ENCODE measurements around the gene STK10. TPM values are rescaled to one million over a fixed set of nuclear protein-coding genes. Genes with fewer than 3 reads are reported as not detected.
A peak's percentile ranks its signal among the peaks of the same experiment; 100 is the strongest.

The STK10 gene
- total RNA-seq, 2 donors from 2014 or later, result 140 to 158 TPM

DNA sequence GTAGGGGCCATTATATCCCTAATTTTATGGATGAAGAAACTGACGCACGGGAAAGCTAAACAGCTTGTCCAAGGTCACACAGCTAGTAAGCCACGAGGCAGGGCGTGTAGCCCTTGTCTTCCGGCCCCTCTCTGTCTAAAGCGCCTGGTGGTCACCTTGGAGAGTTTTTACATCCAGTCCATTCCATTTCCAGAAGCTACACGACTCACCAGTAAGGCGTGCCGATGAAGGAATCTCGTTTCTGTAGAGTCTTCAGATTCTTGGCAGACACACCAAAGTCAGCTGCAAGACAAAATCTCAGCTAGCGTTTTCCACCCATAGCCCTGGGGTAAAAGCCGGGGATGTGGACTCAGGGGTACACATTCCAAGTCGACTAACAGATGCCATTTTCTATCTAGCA, 80.5 kb downstream of the STK10 start:
- no peaks in the 10 kb centered on the region for H3K27me3 Mint-ChIP-seq
- H3K27ac Mint-ChIP-seq, result no peak overlapping the region
- peaks cover 20% of the 10 kb centered on the region for H3K4me1 Mint-ChIP-seq
- no peak for ATAC-seq (replicated peaks)
- peaks cover 81% of the 10 kb centered on the region for H3K36me3 Mint-ChIP-seq (ENCODE audit: low read depth)
- no peaks in the 10 kb centered on the region for H3K9me3 Mint-ChIP-seq
- H3K4me3 Mint-ChIP-seq, result peak overlapping the region; percentile 23

DNA sequence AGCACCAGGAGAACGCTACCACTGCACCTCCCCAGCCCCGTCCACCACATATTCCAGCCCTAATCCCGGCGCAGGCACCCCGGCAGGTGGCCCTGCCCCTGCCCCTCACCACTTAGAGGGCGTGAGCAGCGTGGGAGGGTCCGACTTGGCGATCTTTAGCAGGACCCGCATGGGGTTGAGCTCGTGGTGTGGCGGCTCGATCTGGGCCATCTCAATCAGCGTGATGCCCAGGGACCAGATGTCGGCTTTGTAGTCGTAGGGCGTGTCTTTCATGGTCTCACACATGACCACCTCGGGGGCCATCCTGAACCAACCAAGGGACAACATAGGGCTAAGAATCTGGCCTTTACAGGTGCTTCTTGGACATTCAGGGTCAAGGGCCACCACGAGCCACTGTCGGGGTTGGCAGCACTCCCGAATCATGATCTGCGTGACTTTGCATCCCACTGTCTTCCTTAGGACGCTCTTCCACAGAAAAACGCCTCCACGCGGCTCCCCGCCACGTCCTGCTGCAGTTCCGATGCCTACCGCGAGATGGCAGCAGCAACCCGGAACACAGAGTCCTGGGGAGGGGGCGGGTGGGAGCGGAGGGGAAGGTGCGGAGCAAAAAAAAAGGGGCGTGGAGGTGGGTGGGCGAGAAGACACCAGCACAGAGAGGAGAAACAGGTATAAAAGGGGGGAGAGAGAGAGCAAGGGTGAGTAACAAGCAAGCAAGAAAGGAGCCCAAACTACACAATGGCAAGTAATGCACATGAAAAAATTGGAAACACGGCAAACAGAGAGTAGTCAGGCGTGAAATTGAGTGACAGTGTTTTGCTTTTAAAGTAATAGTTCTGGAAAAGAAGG, 81.3 kb downstream of the STK10 start:
- ATAC-seq (replicated peaks), result no peak
- peaks cover 81% of the 10 kb centered on the region for H3K36me3 Mint-ChIP-seq (ENCODE audit: low read depth)
- no peaks in the 10 kb centered on the region for H3K27me3 Mint-ChIP-seq
- peak overlapping the region; percentile 23 for H3K4me3 Mint-ChIP-seq
- peaks cover 28% of the 10 kb centered on the region for H3K4me1 Mint-ChIP-seq
- H3K9me3 Mint-ChIP-seq, result no peaks in the 10 kb centered on the region
- H3K27ac Mint-ChIP-seq, result peak overlapping the region; percentile 71

DNA sequence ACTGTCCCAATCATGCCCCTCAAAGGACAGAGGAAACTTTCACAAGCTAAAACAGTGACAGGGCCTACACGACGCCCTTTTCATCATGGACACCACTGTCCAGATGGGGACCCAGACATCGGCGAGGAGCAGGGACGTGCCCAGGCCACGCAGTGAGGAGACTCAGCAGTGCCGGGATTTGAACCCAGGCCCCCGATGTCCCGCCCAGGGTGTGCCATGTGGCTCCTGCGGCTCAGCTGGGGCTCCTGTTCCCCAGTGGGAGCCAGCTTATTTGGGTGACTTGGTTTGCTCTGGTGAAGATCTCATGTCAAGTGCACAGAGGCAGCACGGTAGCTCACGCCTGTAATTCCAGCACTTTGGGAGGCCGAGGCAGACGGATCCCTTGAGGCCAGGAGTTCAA, 82.2 kb downstream of the STK10 start:
- H3K27ac Mint-ChIP-seq, result peak overlapping the region; percentile 78
- no peaks in the 10 kb centered on the region for H3K27me3 Mint-ChIP-seq
- no peak for ATAC-seq (replicated peaks)
- H3K36me3 Mint-ChIP-seq (ENCODE audit: low read depth), result peaks cover 83% of the 10 kb centered on the region
- H3K4me3 Mint-ChIP-seq, result no peak overlapping the region
- H3K9me3 Mint-ChIP-seq, result no peaks in the 10 kb centered on the region
- peaks cover 32% of the 10 kb centered on the region for H3K4me1 Mint-ChIP-seq

DNA sequence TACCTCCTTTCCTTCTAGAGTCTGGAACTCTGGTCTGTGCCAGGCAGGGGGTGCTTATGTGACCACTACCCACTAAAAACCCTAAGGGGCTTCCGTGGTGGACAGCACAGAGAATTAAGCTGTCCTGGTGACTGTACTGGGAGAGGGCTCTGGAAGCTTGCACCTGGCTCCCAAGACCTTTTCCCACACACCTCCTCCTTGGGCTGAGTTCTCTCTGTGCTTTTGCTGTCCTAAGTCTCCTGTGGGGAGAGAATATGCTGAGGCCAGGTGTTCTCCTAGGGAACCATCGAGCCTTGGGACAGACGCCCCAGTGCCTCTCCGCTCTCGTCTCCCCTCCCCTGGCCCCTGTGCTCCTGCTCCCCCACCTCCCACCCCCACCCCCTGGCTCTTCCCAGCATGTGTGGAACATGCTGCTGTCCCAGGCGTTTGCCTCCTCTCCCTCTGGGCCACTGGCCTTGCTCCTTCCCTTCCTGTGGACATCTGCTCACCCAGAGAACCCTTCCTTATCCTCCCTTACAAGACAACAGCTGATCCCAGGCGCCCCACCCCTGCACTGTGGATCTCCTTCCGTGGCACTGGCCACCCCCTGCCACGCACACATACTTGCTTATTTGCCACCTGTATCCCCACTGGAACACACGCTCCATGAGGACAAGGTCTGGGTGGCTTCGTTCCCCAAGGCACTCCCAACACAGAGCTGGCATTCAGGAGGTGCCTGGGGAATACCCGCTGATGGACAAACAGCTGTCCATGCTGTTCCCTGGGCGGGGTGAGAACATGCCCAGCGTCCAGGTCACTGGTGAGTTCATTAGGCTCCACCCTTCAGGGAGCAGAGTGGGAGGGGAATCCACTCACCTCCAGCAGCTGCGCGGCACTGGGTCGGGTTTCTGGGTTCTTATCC, 83.0 kb downstream of the STK10 start:
- peak overlapping the region; percentile 78 for H3K27ac Mint-ChIP-seq
- H3K27me3 Mint-ChIP-seq, result no peaks in the 10 kb centered on the region

DNA sequence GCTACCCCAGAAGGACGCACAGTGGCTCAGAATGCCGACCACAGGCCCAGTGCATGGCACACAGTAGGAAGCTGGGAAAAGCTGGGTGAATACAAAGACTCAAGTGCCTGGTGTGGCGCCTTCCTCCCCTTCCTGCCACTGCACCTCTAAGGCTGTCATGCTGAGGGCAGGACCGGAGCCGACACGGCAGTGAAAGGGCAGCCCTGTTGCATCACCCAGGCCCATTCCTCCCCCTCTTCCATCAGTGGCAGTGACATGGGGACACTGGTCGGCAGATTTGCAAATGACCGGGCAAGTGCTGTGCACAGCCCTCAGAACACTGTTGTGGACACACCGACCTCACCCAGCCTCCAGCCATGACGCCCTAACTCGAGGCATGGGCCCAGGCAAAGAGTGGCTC, 84.0 kb downstream of the STK10 start:
- no peak for ATAC-seq (replicated peaks)
- no peaks in the 10 kb centered on the region for H3K27me3 Mint-ChIP-seq
- peaks cover 82% of the 10 kb centered on the region for H3K36me3 Mint-ChIP-seq (ENCODE audit: low read depth)
- H3K27ac Mint-ChIP-seq, result no peak overlapping the region
- no peaks in the 10 kb centered on the region for H3K9me3 Mint-ChIP-seq
- H3K4me3 Mint-ChIP-seq, result no peak overlapping the region
- peaks cover 19% of the 10 kb centered on the region for H3K4me1 Mint-ChIP-seq

More for the DNA sequence above, 83.0 kb downstream of the STK10 start:
- Mint-ChIP-seq H3K9me3 (no peaks in the 10 kb centered on the region), H3K4me3 (no peak overlapping the region), H3K36me3 (ENCODE audit: low read depth) (peaks cover 85% of the 10 kb centered on the region), H3K4me1 (peaks cover 27% of the 10 kb centered on the region)
- no peak for ATAC-seq (replicated peaks)

DNA sequence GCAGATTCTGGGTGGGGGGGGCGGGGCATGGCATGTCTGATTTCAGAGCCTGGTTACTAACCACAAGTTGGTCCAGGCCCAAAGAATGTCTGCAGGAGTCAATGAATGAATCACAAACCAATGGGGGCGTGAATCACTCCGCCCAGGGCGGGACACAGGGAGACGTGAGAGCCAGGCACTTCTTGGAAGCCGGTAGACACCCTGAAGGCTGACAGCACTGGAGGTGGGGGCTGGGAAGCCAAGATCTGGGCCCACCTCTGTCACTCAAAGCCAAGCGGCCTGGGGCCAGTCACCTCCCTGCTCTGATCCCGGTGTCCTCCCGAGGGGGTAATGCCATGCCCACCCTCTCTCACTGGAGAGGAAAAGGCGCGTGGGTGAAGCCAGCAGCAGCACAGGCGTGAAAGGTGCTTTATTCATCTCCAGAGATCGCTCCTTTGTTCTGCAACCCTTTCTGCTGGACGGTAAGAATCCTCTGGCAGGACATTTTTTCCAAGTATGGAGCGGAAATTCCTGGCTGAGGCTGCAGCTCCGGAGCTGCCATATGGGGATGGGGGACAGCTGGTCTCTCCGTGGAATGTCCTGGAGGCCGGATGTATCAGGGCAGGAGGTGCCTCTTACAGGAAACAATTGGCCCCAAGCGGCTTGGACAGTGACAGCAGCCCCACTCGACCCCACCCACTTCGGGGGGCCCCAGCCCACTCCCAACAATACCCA, 85.0 kb downstream of the STK10 start:
- Mint-ChIP-seq H3K27ac (peak overlapping the region; percentile 27), H3K9me3 (no peaks in the 10 kb centered on the region), H3K4me3 (peak overlapping the region; percentile 17), H3K4me1 (peaks cover 27% of the 10 kb centered on the region), H3K36me3 (ENCODE audit: low read depth) (peaks cover 91% of the 10 kb centered on the region), H3K27me3 (no peaks in the 10 kb centered on the region)
- ATAC-seq (replicated peaks), result peak; percentile 88

DNA sequence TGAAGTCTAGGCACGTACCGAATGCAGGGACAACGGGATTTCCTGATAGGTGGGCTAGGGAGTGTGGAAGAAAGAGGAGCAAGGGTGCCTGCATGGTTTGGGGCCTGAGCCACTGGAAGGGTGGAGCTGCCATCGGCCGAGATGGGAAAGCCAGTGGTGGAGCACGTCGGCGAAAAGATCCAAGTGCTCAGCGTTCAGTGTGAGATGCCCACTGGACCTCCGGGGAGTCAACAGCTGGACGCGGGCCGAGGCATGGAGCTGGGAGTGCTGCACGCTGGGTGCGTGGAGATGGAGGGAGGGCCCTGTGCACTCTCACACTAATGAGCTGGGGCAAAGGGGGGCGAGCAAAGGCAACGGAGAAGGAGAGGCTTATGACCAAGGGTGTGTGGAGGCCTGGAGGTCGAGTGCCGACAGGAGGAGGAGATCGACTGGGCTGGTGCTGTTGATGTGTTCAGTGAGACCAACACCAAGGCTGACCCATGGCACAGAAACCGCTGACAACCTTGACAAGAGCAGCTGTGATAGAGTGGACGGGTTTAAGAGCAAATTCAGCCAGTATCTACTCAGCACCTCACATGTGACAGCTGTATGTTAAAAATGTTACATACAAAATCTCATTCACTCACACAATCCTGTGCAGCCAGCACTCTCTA, 85.7 kb downstream of the STK10 start:
- Mint-ChIP-seq H3K27ac (peak overlapping the region; percentile 78), H3K9me3 (no peaks in the 10 kb centered on the region), H3K4me3 (no peak overlapping the region), H3K4me1 (peaks cover 32% of the 10 kb centered on the region), H3K36me3 (ENCODE audit: low read depth) (peaks cover 93% of the 10 kb centered on the region), H3K27me3 (no peaks in the 10 kb centered on the region)
- ATAC-seq (replicated peaks), result no peak

DNA sequence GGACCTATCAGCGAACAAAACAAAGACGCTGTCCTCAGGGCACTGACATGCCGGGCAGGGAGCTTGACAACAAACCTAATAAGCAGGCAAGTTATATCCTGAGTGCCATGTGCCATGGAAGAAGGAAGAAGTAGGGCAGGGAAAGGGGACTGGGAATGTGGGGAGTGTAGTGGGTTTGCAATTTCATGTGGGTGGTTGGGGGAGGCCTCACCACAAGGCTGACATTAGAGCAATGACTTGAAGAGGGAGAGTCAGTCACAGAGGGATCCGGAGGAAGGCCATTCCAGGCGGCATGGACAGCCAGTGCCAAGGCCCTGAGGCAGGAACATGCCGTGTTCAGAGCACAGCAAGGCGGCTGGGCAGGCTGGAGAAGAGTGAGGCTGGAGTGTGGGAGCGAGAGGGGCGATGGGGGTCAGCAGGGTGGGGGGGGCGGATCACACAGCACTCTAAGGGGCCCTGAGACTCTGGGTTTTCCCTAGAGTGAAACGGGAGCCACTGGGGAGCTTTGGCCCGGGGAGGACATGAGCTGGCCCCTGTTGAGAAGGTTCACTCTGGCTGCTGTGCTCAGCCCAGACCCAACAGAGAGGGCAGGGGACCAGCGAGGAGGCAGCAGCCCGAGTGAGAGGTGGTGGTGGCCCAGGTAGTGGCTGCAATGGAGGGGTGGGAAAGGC, 86.3 kb downstream of the STK10 start:
- Mint-ChIP-seq H3K36me3 (ENCODE audit: low read depth) (peaks cover 90% of the 10 kb centered on the region), H3K4me3 (no peak overlapping the region), H3K4me1 (peaks cover 27% of the 10 kb centered on the region), H3K27ac (peak overlapping the region; percentile 78), H3K27me3 (no peaks in the 10 kb centered on the region), H3K9me3 (no peaks in the 10 kb centered on the region)
- ATAC-seq (replicated peaks), result no peak

DNA sequence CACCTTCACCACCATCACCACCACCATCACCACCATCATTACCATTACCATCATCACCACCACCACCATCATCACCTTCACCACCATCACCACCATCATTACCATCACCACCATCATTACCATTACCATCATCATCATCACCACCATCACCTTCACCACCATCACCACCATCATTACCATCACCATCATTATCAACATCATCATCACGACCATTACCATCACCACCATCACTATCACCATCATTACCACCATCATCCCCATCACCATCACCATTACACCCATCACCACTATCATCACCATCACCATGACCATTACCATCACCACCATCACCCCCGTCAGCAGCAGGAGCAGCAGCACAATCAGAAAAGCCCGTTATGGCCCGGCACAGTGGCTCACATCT, 89.1 kb downstream of the STK10 start:
- Mint-ChIP-seq H3K27ac (peak overlapping the region; percentile 37), H3K4me3 (no peak overlapping the region), H3K27me3 (no peaks in the 10 kb centered on the region), H3K36me3 (ENCODE audit: low read depth) (peaks cover 93% of the 10 kb centered on the region), H3K9me3 (no peaks in the 10 kb centered on the region), H3K4me1 (peaks cover 27% of the 10 kb centered on the region)
- no peak for ATAC-seq (replicated peaks)

DNA sequence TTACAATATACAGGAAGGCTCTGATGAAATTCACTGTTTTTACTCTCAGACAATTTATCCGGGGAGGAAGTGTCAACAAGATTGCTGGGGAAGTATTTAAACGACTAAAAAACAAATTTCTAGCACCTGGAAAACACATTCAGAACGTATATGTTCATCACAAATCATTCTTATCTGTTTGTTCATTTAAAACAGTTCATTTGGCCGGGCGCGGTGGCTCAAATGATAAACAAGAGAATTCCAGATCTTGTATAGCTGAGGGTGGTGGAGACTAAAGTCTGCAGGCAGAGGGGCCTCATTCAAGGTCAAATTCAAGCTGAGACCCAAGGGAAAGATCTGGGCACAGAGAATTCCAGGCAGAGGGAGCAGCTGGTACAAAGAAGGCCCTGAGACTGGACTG, 90.0 kb downstream of the STK10 start:
- Mint-ChIP-seq H3K4me3 (no peak overlapping the region), H3K27ac (peak overlapping the region; percentile 37), H3K9me3 (no peaks in the 10 kb centered on the region), H3K27me3 (no peaks in the 10 kb centered on the region), H3K36me3 (ENCODE audit: low read depth) (peaks cover 93% of the 10 kb centered on the region), H3K4me1 (peaks cover 27% of the 10 kb centered on the region)
- no peak for ATAC-seq (replicated peaks)

DNA sequence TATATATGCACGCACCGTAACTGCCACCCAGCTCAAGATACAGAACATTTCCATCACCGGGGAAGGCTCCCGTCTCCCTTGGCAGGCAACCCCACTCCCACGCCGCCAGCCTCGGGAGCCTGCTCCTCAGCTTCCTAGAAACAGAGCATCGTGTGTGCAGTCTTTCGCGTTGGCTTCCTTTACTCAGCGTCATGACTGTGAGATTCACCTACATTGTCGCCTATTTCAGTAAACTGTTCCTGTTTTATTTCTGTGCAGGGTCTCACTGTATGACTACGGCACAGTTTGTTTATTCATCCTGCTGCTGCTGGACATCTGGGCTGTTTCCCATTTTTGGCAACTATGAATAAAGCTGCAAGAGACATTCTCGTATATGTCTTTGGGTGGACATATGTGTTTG, 90.7 kb downstream of the STK10 start:
- Mint-ChIP-seq H3K4me1 (peaks cover 24% of the 10 kb centered on the region), H3K27ac (peak overlapping the region; percentile 37), H3K27me3 (no peaks in the 10 kb centered on the region), H3K9me3 (no peaks in the 10 kb centered on the region), H3K4me3 (no peak overlapping the region), H3K36me3 (ENCODE audit: low read depth) (peaks cover 93% of the 10 kb centered on the region)
- no peak for ATAC-seq (replicated peaks)

DNA sequence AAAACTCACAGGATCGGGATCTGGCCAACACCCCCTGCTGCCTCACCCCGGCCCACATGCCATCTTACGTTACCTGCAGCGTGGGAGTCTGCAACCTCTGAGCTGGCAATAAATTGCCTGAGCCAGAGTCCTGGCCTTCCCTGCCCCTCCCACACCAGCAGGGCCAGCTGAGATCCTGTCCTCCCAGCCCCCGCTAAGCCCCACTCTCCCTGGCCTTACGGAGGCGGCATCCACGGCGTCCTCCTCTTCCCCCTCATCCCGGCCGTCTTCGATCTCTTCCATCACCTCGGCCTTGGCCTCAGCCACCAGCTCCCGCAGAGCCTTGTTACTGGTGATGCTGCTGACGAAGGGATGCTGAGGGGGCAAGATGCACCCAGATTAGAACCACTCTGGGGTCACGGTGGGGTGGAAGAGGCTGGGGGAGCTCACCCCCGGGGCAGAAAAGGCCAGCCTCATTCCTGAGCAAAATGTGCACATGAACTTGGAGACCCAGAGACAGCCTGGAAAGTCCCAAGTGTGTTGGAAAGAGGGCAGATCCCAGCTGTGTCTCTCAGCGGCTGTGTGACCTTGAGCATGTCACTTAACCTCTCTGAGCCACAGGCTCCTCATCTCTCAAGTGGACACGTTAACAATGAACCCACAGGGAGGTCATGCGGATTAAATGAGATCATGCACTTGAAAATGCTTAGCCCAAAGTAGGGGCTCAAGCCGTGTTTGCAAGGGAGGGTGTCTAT, 91.7 kb downstream of the STK10 start:
- ATAC-seq (replicated peaks), result no peak
- H3K27ac Mint-ChIP-seq, result no peak overlapping the region
- H3K27me3 Mint-ChIP-seq, result no peaks in the 10 kb centered on the region
- no peak overlapping the region for H3K4me3 Mint-ChIP-seq
- H3K9me3 Mint-ChIP-seq, result no peaks in the 10 kb centered on the region
- H3K36me3 Mint-ChIP-seq (ENCODE audit: low read depth), result peaks cover 92% of the 10 kb centered on the region
- peaks cover 15% of the 10 kb centered on the region for H3K4me1 Mint-ChIP-seq
